ENCODE results near the gene CREB3L2. TPM values are rescaled to one million over a fixed set of nuclear protein-coding genes. Genes with fewer than 3 reads are reported as not detected.

The CREB3L2 gene
- total and polyA plus RNA-seq, 4 experiments from 2014 or later, result 6.8 to 41.3 (median 28.3) TPM

- no peaks in the 10 kb centered on the region for H3K4me1 Mint-ChIP-seq
- CTCF ChIA-PET (ENCODE audit: partially characterized antibody), result no interaction called here
- peaks cover 75 to 81% of the 10 kb centered on the region in 2 donors for H3K36me3 Mint-ChIP-seq
These were observed 119.1 kb downstream of the CREB3L2 start for GRCh38 chr7:137882806-137883205.

GRCh38 chr7:137882261-137882668 lies 119.6 kb downstream of the CREB3L2 start:
- Mint-ChIP-seq H3K27ac (no peak overlapping the region), H3K4me3 (no peak overlapping the region), H3K27me3 (no peaks in the 10 kb centered on the region), H3K9me3 (no peaks in the 10 kb centered on the region), H3K4me1 (no peaks in the 10 kb centered on the region), H3K36me3 (peaks cover 81 to 85% of the 10 kb centered on the region in 2 donors)
- no peaks in the 10 kb centered on the region for H3K27me3 ChIP-seq (ENCODE audit: insufficient read depth, low read length)
- H3K9me3 ChIP-seq (ENCODE audit: control insufficient read depth in 1 of 2, low read length in 2 of 2), result no peaks in the 10 kb centered on the region
- H3K4me1 ChIP-seq (ENCODE audit: insufficient read depth, low read length), result no peaks in the 10 kb centered on the region
- ChIA-PET POLR2A (ENCODE audit: partially characterized antibody) (no interaction called here), CTCF (ENCODE audit: partially characterized antibody) (no interaction called here)
- no peak overlapping the region for H3K27ac ChIP-seq (ENCODE audit: low read depth, low read length)
- intact Hi-C loops (cut with micrococcal nuclease), result no loop called here
- H3K36me3 ChIP-seq (ENCODE audit: insufficient read depth, low read length), result peaks cover 43% of the 10 kb centered on the region
- H3K4me3 ChIP-seq (ENCODE audit: low read length in 2 of 2), result no peak overlapping the region
- no peak for DNase-seq

More at GRCh38 chr7:137882806-137883205, 119.1 kb downstream of the CREB3L2 start:
- POLR2A ChIA-PET (ENCODE audit: partially characterized antibody), result no interaction called here
- H3K4me3 Mint-ChIP-seq, result no peak overlapping the region
- H3K9me3 ChIP-seq (ENCODE audit: control insufficient read depth in 1 of 2, low read length in 2 of 2), result no peaks in the 10 kb centered on the region
- DNase-seq, result no peak
- no peaks in the 10 kb centered on the region for H3K27me3 ChIP-seq (ENCODE audit: insufficient read depth, low read length)
- H3K36me3 ChIP-seq (ENCODE audit: insufficient read depth, low read length), result peaks cover 37% of the 10 kb centered on the region
- no peak overlapping the region for H3K4me3 ChIP-seq (ENCODE audit: low read length in 2 of 2)
- H3K9me3 Mint-ChIP-seq, result no peaks in the 10 kb centered on the region
- H3K27me3 Mint-ChIP-seq, result no peaks in the 10 kb centered on the region
- H3K4me1 ChIP-seq (ENCODE audit: insufficient read depth, low read length), result no peaks in the 10 kb centered on the region
- no peak overlapping the region for H3K27ac ChIP-seq (ENCODE audit: low read depth, low read length)
- intact Hi-C loops (cut with micrococcal nuclease), result no loop called here
- peak overlapping the region in 1 of 7 donors; percentile 47 for H3K27ac Mint-ChIP-seq

GRCh38 chr7:137881607-137882260 lies 120.2 kb downstream of the CREB3L2 start:
- Histone ChIP-seq H3K9me3 (ENCODE audit: control insufficient read depth in 1 of 2, low read length in 2 of 2) (no peaks in the 10 kb centered on the region), H3K36me3 (ENCODE audit: insufficient read depth, low read length) (peaks cover 45% of the 10 kb centered on the region), H3K27ac (ENCODE audit: low read depth, low read length) (no peak overlapping the region), H3K4me3 (ENCODE audit: low read length in 2 of 2) (no peak overlapping the region), H3K4me1 (ENCODE audit: insufficient read depth, low read length) (no peaks in the 10 kb centered on the region), H3K27me3 (ENCODE audit: insufficient read depth, low read length) (no peaks in the 10 kb centered on the region)
- H3K27me3 Mint-ChIP-seq, result no peaks in the 10 kb centered on the region
- H3K27ac Mint-ChIP-seq, result peak overlapping the region in 1 of 7 donors; percentile 24
- H3K4me3 Mint-ChIP-seq, result no peak overlapping the region
- ChIA-PET POLR2A (ENCODE audit: partially characterized antibody) (no interaction called here), CTCF (ENCODE audit: partially characterized antibody) (interaction anchor here (1.7 kb wide), 1 partner anchor 127 kb away, joined by 4 read pairs; no protein-coding TSS in a partner anchor)
- H3K9me3 Mint-ChIP-seq, result no peaks in the 10 kb centered on the region
- intact Hi-C loops (cut with micrococcal nuclease), result no loop called here
- DNase-seq, result no peak
- H3K36me3 Mint-ChIP-seq, result peaks cover 86 to 90% of the 10 kb centered on the region in 2 donors
- H3K4me1 Mint-ChIP-seq, result no peaks in the 10 kb centered on the region

GRCh38 chr7:137880432-137880831 lies 121.5 kb downstream of the CREB3L2 start:
- intact Hi-C loops (cut with micrococcal nuclease), result no loop called here
- Mint-ChIP-seq H3K36me3 (peaks cover 83 to 93% of the 10 kb centered on the region in 2 donors), H3K27me3 (no peaks in the 10 kb centered on the region), H3K9me3 (no peaks in the 10 kb centered on the region), H3K4me1 (no peaks in the 10 kb centered on the region), H3K4me3 (no peak overlapping the region), H3K27ac (no peak overlapping the region)
- no peaks in the 10 kb centered on the region for H3K27me3 ChIP-seq (ENCODE audit: insufficient read depth, low read length)
- H3K36me3 ChIP-seq (ENCODE audit: insufficient read depth, low read length), result peaks cover 50% of the 10 kb centered on the region
- CTCF ChIA-PET (ENCODE audit: partially characterized antibody), result interaction anchor here (1.7 kb wide), 1 partner anchor 129 kb away, joined by 4 read pairs; no protein-coding TSS in a partner anchor
- no peak overlapping the region for H3K4me3 ChIP-seq (ENCODE audit: low read length in 2 of 2)
- no peak for DNase-seq
- POLR2A ChIA-PET (ENCODE audit: partially characterized antibody), result no interaction called here
- no peak overlapping the region for H3K27ac ChIP-seq (ENCODE audit: low read depth, low read length)
- H3K9me3 ChIP-seq (ENCODE audit: control insufficient read depth in 1 of 2, low read length in 2 of 2), result no peaks in the 10 kb centered on the region
- H3K4me1 ChIP-seq (ENCODE audit: insufficient read depth, low read length), result no peaks in the 10 kb centered on the region

- Mint-ChIP-seq H3K4me3 (no peak overlapping the region), H3K4me1 (no peaks in the 10 kb centered on the region), H3K27ac (no peak overlapping the region), H3K27me3 (no peaks in the 10 kb centered on the region), H3K36me3 (peaks cover 83 to 92% of the 10 kb centered on the region in 2 donors), H3K9me3 (no peaks in the 10 kb centered on the region)
- H3K27ac ChIP-seq (ENCODE audit: low read depth, low read length), result no peak overlapping the region
- H3K27me3 ChIP-seq (ENCODE audit: insufficient read depth, low read length), result no peaks in the 10 kb centered on the region
- CTCF ChIA-PET (ENCODE audit: partially characterized antibody), result interaction anchor here (0.7 kb wide), 1 partner anchor 132 kb away, joined by 3 read pairs; no protein-coding TSS in a partner anchor
- H3K36me3 ChIP-seq (ENCODE audit: insufficient read depth, low read length), result peaks cover 42% of the 10 kb centered on the region
- H3K4me3 ChIP-seq (ENCODE audit: low read length in 2 of 2), result no peak overlapping the region
- POLR2A ChIA-PET (ENCODE audit: partially characterized antibody), result no interaction called here
- no peak for DNase-seq
- intact Hi-C loops (cut with micrococcal nuclease), result no loop called here
- no peaks in the 10 kb centered on the region for H3K4me1 ChIP-seq (ENCODE audit: insufficient read depth, low read length)
- H3K9me3 ChIP-seq (ENCODE audit: control insufficient read depth in 1 of 2, low read length in 2 of 2), result no peaks in the 10 kb centered on the region
These were observed 122.3 kb downstream of the CREB3L2 start for GRCh38 chr7:137879357-137880158.

- H3K4me3 ChIP-seq (ENCODE audit: low read length in 2 of 2), result no peak overlapping the region
- Mint-ChIP-seq H3K27ac (no peak overlapping the region), H3K27me3 (no peaks in the 10 kb centered on the region), H3K9me3 (no peaks in the 10 kb centered on the region), H3K4me3 (no peak overlapping the region), H3K4me1 (no peaks in the 10 kb centered on the region), H3K36me3 (peaks cover 84 to 91% of the 10 kb centered on the region in 2 donors)
- intact Hi-C loops (cut with micrococcal nuclease), result no loop called here
- CTCF ChIA-PET (ENCODE audit: partially characterized antibody), result no interaction called here
- no peaks in the 10 kb centered on the region for H3K27me3 ChIP-seq (ENCODE audit: insufficient read depth, low read length)
- POLR2A ChIA-PET (ENCODE audit: partially characterized antibody), result no interaction called here
- peaks cover 37% of the 10 kb centered on the region for H3K36me3 ChIP-seq (ENCODE audit: insufficient read depth, low read length)
- H3K9me3 ChIP-seq (ENCODE audit: control insufficient read depth in 1 of 2, low read length in 2 of 2), result no peaks in the 10 kb centered on the region
- no peak for DNase-seq
- H3K27ac ChIP-seq (ENCODE audit: low read depth, low read length), result no peak overlapping the region
- H3K4me1 ChIP-seq (ENCODE audit: insufficient read depth, low read length), result no peaks in the 10 kb centered on the region
These were observed 123.4 kb downstream of the CREB3L2 start for GRCh38 chr7:137878333-137878961.

GRCh38 chr7:137877027-137877675 lies 124.7 kb downstream of the CREB3L2 start:
- H3K36me3 ChIP-seq (ENCODE audit: insufficient read depth, low read length), result peaks cover 27% of the 10 kb centered on the region

More at GRCh38 chr7:137877027-137877675, 124.7 kb downstream of the CREB3L2 start:
- Histone ChIP-seq H3K4me1 (ENCODE audit: insufficient read depth, low read length) (no peaks in the 10 kb centered on the region), H3K27ac (ENCODE audit: low read depth, low read length) (no peak overlapping the region), H3K27me3 (ENCODE audit: insufficient read depth, low read length) (no peaks in the 10 kb centered on the region), H3K4me3 (ENCODE audit: low read length in 2 of 2) (no peak overlapping the region), H3K9me3 (ENCODE audit: control insufficient read depth in 1 of 2, low read length in 2 of 2) (no peaks in the 10 kb centered on the region)
- no peaks in the 10 kb centered on the region for H3K9me3 Mint-ChIP-seq
- no peak for DNase-seq
- H3K36me3 Mint-ChIP-seq, result peaks cover 80 to 88% of the 10 kb centered on the region in 2 donors
- intact Hi-C loops (cut with micrococcal nuclease), result no loop called here
- no peaks in the 10 kb centered on the region for H3K27me3 Mint-ChIP-seq
- POLR2A ChIA-PET (ENCODE audit: partially characterized antibody), result no interaction called here
- no peaks in the 10 kb centered on the region for H3K4me1 Mint-ChIP-seq
- CTCF ChIA-PET (ENCODE audit: partially characterized antibody), result interaction anchor here (1.0 kb wide), 1 partner anchor 221 kb away, joined by 4 read pairs; no protein-coding TSS in a partner anchor
- H3K4me3 Mint-ChIP-seq, result no peak overlapping the region
- H3K27ac Mint-ChIP-seq, result no peak overlapping the region
